D721Med (cell line): ENCODE measurements around the gene MED12.

Source experiments
- DNase-seq: peaks from one replicate; pipeline ENCODE4 v3.0.0; 2011; ENCODE audit warnings: low spot score; ENCODE audit not compliant: insufficient read length
- FAIRE-seq: peaks from 2 replicates; lab custom pipeline; 2011; peaks lifted over from hg19 to GRCh38; lab: Jason Lieb, UNC
- TF ChIP-seq, protein P1 (sequence below): IDR thresholded peaks from 2 replicates; pipeline ENCODE4 v1.5.1; 2012; ENCODE audit warnings: mild to moderate bottlenecking, control low read depth; ENCODE audit not compliant: insufficient read depth; ENCODE audit errors: missing control alignments

MED12 gene

GRCh38 chrX:71118985-71119535 is 664 bp downstream of the MED12 start:
- FAIRE-seq (no peak), DNase-seq (no peak)
- TF ChIP-seq, protein P1, sequence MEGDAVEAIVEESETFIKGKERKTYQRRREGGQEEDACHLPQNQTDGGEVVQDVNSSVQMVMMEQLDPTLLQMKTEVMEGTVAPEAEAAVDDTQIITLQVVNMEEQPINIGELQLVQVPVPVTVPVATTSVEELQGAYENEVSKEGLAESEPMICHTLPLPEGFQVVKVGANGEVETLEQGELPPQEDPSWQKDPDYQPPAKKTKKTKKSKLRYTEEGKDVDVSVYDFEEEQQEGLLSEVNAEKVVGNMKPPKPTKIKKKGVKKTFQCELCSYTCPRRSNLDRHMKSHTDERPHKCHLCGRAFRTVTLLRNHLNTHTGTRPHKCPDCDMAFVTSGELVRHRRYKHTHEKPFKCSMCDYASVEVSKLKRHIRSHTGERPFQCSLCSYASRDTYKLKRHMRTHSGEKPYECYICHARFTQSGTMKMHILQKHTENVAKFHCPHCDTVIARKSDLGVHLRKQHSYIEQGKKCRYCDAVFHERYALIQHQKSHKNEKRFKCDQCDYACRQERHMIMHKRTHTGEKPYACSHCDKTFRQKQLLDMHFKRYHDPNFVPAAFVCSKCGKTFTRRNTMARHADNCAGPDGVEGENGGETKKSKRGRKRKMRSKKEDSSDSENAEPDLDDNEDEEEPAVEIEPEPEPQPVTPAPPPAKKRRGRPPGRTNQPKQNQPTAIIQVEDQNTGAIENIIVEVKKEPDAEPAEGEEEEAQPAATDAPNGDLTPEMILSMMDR: no peak

DNA sequence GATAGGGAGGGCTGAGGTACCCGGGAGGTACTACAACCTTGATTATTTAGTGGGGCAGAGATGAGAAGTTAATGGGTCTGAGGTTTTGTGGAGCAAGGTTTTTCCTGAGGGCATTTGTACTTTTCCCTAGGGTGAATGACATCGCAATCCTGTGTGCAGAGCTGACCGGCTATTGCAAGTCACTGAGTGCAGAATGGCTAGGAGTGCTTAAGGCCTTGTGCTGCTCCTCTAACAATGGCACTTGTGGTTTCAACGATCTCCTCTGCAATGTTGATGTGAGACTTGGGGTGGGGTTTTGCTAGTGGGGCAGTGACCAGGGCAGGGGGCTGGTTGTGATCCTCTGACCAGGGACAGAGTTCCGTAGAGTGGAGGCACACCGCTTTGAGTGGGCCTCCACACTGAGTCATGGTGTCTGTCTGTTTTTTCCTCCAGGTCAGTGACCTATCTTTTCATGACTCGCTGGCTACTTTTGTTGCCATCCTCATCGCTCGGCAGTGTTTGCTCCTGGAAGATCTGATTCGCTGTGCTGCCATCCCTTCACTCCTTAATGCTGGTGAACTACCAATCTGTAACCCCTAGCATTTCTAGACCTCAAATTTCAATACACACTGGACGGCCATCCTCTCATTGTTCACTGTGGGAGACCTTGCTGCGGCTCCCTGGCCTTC is 9.9 kb downstream of the MED12 start:
- FAIRE-seq (no peak), DNase-seq (no peak)
- TF ChIP-seq, protein P1: no peak

DNA sequence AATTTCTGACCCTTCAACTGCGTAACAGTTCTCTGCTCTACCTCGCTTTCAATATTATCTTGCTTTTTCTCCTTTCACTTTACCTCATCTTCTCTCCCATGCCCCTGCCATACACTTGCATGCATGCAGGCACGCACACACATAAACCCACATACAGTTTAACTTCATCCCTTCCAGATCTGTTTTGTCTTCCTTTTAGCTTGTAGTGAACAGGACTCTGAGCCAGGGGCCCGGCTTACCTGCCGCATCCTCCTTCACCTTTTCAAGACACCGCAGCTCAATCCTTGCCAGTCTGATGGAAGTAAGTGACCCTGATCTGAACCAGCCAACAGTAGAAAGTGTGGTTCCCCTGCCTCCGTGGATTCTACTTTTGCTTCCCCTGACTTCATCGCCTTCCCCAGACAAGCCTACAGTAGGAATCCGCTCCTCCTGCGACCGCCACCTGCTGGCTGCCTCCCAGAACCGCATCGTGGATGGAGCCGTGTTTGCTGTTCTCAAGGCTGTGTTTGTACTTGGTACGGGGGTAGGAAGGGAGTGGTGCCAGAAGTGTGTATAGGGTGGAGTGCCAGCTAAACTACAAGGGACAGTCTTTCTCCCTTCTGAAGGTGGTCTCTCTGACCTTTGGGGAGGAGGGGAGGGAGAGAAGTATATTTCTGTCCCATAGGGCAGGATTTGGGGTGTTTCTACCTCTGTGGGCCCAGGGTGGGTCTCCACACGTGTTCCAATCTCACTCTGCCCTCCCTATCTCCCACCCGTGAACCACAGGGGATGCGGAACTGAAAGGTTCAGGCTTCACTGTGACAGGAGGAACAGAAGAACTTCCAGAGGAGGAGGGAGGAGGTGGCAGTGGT is 10.7 kb downstream of the MED12 start:
- DNase-seq (peak; percentile 41), FAIRE-seq (no peak)
- TF ChIP-seq, protein P1: peak; percentile 62

DNA sequence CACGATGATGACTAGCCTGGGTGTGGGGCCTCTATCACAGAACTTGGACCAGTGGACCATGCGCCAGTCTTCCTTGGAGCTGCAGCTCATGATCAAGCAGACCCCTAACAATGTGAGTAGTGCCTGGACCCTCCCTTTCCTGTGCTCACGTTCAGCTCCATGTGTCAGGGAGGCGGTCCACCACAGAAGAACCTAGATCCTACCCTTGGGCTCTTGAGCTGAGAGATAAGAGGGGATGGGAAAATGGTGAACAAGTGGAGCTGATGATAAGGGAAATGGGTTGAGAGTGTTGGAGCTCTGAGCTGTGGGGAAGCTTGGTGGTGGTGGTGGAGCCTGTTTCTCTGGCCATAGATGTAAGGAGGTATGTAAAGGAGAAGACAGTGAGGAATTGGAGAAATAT is 13.1 kb downstream of the MED12 start:
- no peak for DNase-seq
- TF ChIP-seq, protein P1: no peak
- no peak for FAIRE-seq

DNA sequence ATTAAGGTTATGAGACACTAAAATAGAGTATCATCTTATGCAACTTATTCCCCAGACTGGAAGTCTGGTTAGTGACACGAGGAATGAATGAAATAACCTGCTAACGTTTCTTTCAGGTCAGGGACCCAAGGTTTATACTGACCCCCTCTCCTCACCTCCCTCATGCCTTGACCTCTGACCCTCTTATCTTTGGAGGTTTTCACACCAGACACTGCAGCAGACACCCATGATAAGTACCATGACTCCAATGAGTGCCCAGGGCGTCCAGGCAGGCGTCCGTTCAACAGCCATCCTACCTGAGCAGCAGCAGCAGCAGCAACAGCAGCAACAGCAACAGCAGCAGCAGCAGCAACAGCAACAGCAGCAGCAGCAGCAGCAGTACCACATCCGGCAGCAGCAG is 22.0 kb downstream of the MED12 start:
- FAIRE-seq: no peak
- DNase-seq: no peak
- TF ChIP-seq, protein P1: no peak

- DNase-seq (no peak), FAIRE-seq (no peak)
- TF ChIP-seq, protein P1: no peak
Measured at GRCh38 chrX:71143508-71143907, 25.1 kb downstream of the MED12 start.
